ENCODE measurements around the gene MMD2.

DNA sequence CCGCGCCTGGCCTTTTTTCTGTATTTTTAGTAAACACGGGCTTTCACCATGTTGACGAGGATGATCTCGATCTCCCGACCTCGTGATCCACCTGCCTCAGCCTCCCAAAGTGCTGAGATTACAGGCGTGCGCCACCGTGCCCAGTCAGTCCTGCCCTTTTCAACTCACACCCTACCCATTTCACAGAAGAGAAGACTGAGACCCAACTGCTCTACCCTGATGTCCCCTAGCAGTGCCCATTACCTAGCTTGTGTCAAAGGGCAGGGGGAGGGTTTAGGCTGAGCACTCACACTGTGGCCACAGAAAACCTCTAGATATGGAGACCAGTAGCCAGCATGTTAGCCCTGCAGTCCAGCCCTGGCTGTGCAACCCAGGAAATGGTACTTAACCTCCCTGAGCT is 15.7 kb downstream of the MMD2 start:
- TF ChIP-seq SMC3 (IDR thresholded peaks at IDR 0.05), result no peak
- no peak for TF ChIP-seq POLR2A (IDR thresholded peaks at IDR 0.05; ENCODE audit: low read length)
- TF ChIP-seq, protein P1, sequence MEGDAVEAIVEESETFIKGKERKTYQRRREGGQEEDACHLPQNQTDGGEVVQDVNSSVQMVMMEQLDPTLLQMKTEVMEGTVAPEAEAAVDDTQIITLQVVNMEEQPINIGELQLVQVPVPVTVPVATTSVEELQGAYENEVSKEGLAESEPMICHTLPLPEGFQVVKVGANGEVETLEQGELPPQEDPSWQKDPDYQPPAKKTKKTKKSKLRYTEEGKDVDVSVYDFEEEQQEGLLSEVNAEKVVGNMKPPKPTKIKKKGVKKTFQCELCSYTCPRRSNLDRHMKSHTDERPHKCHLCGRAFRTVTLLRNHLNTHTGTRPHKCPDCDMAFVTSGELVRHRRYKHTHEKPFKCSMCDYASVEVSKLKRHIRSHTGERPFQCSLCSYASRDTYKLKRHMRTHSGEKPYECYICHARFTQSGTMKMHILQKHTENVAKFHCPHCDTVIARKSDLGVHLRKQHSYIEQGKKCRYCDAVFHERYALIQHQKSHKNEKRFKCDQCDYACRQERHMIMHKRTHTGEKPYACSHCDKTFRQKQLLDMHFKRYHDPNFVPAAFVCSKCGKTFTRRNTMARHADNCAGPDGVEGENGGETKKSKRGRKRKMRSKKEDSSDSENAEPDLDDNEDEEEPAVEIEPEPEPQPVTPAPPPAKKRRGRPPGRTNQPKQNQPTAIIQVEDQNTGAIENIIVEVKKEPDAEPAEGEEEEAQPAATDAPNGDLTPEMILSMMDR (IDR thresholded peaks at IDR 0.05), result no peak
- no peak for TF ChIP-seq CEBPB (IDR thresholded peaks at IDR 0.05)
- no peak for TF ChIP-seq FOSL2 (IDR thresholded peaks at IDR 0.05)
- TF ChIP-seq FOSL2 (CRISPR knock-in tag; IDR thresholded peaks at IDR 0.05), result no peak
- no peak for TF ChIP-seq NFE2L2 (conservative IDR thresholded peaks at IDR 0.05; ENCODE audit: low read length)
- no peak for TF ChIP-seq JUN (IDR thresholded peaks at IDR 0.05)
- TF ChIP-seq, protein P2, sequence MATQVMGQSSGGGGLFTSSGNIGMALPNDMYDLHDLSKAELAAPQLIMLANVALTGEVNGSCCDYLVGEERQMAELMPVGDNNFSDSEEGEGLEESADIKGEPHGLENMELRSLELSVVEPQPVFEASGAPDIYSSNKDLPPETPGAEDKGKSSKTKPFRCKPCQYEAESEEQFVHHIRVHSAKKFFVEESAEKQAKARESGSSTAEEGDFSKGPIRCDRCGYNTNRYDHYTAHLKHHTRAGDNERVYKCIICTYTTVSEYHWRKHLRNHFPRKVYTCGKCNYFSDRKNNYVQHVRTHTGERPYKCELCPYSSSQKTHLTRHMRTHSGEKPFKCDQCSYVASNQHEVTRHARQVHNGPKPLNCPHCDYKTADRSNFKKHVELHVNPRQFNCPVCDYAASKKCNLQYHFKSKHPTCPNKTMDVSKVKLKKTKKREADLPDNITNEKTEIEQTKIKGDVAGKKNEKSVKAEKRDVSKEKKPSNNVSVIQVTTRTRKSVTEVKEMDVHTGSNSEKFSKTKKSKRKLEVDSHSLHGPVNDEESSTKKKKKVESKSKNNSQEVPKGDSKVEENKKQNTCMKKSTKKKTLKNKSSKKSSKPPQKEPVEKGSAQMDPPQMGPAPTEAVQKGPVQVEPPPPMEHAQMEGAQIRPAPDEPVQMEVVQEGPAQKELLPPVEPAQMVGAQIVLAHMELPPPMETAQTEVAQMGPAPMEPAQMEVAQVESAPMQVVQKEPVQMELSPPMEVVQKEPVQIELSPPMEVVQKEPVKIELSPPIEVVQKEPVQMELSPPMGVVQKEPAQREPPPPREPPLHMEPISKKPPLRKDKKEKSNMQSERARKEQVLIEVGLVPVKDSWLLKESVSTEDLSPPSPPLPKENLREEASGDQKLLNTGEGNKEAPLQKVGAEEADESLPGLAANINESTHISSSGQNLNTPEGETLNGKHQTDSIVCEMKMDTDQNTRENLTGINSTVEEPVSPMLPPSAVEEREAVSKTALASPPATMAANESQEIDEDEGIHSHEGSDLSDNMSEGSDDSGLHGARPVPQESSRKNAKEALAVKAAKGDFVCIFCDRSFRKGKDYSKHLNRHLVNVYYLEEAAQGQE (IDR thresholded peaks at IDR 0.05), result no peak
- TF ChIP-seq, protein P3, sequence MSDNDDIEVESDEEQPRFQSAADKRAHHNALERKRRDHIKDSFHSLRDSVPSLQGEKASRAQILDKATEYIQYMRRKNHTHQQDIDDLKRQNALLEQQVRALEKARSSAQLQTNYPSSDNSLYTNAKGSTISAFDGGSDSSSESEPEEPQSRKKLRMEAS (IDR thresholded peaks at IDR 0.05), result no peak

All from A549 (cell line).